ENCODE results near the gene TRIM37.

TRIM37 gene

GRCh38 chr17:58932956-58933355 lies 173.7 kb downstream of the TRIM37 start:
- H3K9me3 ChIP-seq (ENCODE audit: control insufficient read depth, insufficient read depth, low read depth, low read length): no peaks in the 10 kb centered on the region
- no peak overlapping the region for H3K4me3 ChIP-seq (ENCODE audit: low read depth, low read length)
- H3K27ac ChIP-seq (ENCODE audit: low read depth, low read length): no peak overlapping the region
- H3K9ac ChIP-seq (ENCODE audit: low read length): no peak overlapping the region
- no peaks in the 10 kb centered on the region for H3K4me1 ChIP-seq (ENCODE audit: control insufficient read depth, insufficient read depth, low read length)
- H3K36me3 ChIP-seq (ENCODE audit: control insufficient read depth, insufficient read depth, low read length): no peaks in the 10 kb centered on the region
- no peaks in the 10 kb centered on the region for H3K27me3 ChIP-seq (ENCODE audit: control insufficient read depth, insufficient read depth, low read length)

All from HUES6 (cell line).